Lower leg skin (tissue), 3 donors: ENCODE measurements around the gene NEAT1.

ENCODE experiments used
- POLR2A ChIP-seq, 2 donors: fragments of 450-650 bp; IDR thresholded peaks; one replicate each; pipeline ENCODE4 v1.6.1; 2016 to 2017; ENCODE audit warnings: antibody characterized with exemption in 2 of 2, mild to moderate bottlenecking in 1 of 2, moderate library complexity in 1 of 2
- TF ChIP-seq, protein P1 (sequence below), 3 donors: fragments of 450-650 bp; IDR thresholded peaks; one replicate each; pipeline ENCODE4 v1.5.1; 2016; ENCODE audit warnings: antibody characterized with exemption in 3 of 3, mild to moderate bottlenecking in 3 of 3, moderate library complexity in 2 of 3

DNA sequence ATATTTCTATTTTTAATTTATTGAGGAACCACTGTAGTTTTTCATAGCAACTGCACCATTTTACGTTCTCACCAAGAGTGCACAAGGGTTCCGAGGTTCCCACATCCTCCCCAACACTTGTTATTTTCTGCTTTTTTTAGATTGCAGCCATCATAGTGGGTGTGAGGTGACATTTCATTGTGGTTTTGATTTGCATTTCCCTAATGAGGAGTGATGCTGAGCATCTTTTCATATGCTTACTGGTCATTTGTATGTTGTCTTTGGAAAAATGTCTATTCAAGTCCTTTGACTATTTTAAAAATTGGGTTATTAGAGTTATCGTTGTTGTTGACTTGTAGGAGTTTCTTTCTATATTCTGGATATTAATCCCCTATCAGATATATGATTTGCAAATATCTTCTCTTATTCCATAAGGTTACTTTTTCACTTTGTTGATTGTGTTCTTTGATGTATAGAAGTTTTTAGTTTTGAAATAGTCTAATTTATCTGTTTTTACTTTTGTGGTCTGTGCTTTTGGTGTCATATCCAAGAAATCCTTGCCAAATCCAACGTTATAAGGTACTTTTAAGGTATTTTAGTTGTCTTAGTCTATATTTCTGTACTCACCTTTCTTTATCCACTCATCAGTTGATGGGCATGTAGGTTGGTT lies 9.0 kb downstream of the NEAT1 start:
- TF ChIP-seq, protein P1, sequence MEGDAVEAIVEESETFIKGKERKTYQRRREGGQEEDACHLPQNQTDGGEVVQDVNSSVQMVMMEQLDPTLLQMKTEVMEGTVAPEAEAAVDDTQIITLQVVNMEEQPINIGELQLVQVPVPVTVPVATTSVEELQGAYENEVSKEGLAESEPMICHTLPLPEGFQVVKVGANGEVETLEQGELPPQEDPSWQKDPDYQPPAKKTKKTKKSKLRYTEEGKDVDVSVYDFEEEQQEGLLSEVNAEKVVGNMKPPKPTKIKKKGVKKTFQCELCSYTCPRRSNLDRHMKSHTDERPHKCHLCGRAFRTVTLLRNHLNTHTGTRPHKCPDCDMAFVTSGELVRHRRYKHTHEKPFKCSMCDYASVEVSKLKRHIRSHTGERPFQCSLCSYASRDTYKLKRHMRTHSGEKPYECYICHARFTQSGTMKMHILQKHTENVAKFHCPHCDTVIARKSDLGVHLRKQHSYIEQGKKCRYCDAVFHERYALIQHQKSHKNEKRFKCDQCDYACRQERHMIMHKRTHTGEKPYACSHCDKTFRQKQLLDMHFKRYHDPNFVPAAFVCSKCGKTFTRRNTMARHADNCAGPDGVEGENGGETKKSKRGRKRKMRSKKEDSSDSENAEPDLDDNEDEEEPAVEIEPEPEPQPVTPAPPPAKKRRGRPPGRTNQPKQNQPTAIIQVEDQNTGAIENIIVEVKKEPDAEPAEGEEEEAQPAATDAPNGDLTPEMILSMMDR (IDR thresholded peaks at IDR 0.05), result no peak
- no peak for TF ChIP-seq POLR2A (IDR thresholded peaks at IDR 0.05)
